A549 (cell line): ENCODE data around the gene SLC26A1. TPM values are rescaled to one million over a fixed set of nuclear protein-coding genes. Genes with fewer than 3 reads are reported as not detected.

ENCODE experiments used
- ATAC-seq, 2 experiments: fragments of 200-7000 bp in 1 of 2; fragments of >200 bp in 1 of 2; cut with Nextera tagmentation in 1 of 2; cut with Tn5 transposase in 1 of 2; 3 replicates each; pipeline versions ENCODE4 v1.8.0 to v1.9.1; 2018 to 2020; ENCODE audit warnings: mild to moderate bottlenecking in 1 of 2, moderate library complexity in 1 of 2
- CTCF ChIA-PET: fragments of 300-600 bp; sonication (Branson Sonifier 250); formaldehyde crosslinking; extraction: SDS; loops from one replicate; lab custom pipeline; 2021; ENCODE audit warnings: antibody characterized with exemption, inconsistent platforms; lab: Yijun Ruan, JAX
- POLR2A ChIA-PET: fragments of 350-600 bp; formaldehyde crosslinking; extraction: SDS; loops from one replicate; lab custom pipeline; 2021; ENCODE audit warnings: antibody characterized with exemption, inconsistent platforms; lab: Yijun Ruan, JAX
- DNase-seq, 2 experiments: peaks; one replicate each; pipeline versions ENCODE4 v3.0.0 to v3.0.0-alpha.2; 2011 to 2016; ENCODE audit warnings: low read depth in 1 of 2, low spot score in 1 of 2
- FAIRE-seq: peaks from 2 replicates; lab custom pipeline; 2011; peaks lifted over from hg19 to GRCh38; lab: Jason Lieb, UNC
- H3K27ac ChIP-seq, 2 experiments: fragments of >200 bp; sonication (Bioruptor Twin); formaldehyde crosslinking; 3 replicates each; pipeline ENCODE4 v1.5.1; 2016 to 2017
- H3K4me1 ChIP-seq: fragments of >200 bp; sonication (Bioruptor Twin); formaldehyde crosslinking; 3 replicates; pipeline ENCODE4 v1.6.1; 2016
- H3K4me2 ChIP-seq: fragments of >200 bp; sonication (Bioruptor Twin); formaldehyde crosslinking; 3 replicates; pipeline ENCODE4 v1.6.1; 2016
- H3K4me3 ChIP-seq: fragments of >200 bp; sonication (Bioruptor Twin); formaldehyde crosslinking; 3 replicates; pipeline ENCODE4 v1.5.1; 2016
- H3K9me3 ChIP-seq: fragments of >200 bp; sonication (Bioruptor Twin); formaldehyde crosslinking; 3 replicates; pipeline ENCODE4 v1.6.1; 2016
- EHF ChIP-seq: fragments of 250-450 bp; sonication (Bioruptor Pico); IDR thresholded peaks from 2 replicates; pipeline ENCODE4 v1.5.0; 2020; ENCODE audit warnings: mild to moderate bottlenecking
- FOSB ChIP-seq: fragments of 250-450 bp; sonication (Bioruptor Pico); IDR thresholded peaks from 2 replicates; pipeline ENCODE4 v1.5.0; 2020; ENCODE audit warnings: mild to moderate bottlenecking, moderate library complexity
- HDAC2 ChIP-seq: fragments of 200-600 bp; sonication (generic); IDR thresholded peaks from 2 replicates; pipeline ENCODE4 v1.6.1; 2016
- HEYL ChIP-seq: fragments of 250-450 bp; sonication (Bioruptor Pico); IDR thresholded peaks from 2 replicates; pipeline ENCODE4 v1.8.0; 2021; ENCODE audit warnings: mild to moderate bottlenecking, moderate library complexity
- JUN ChIP-seq, 2 experiments: fragments of >200 bp; sonication (Bioruptor Twin); formaldehyde crosslinking; IDR thresholded peaks; 2 replicates in 1 of 2; 3 replicates in 1 of 2; pipeline ENCODE4 v1.6.1; 2016 to 2017
- KDM1A ChIP-seq: fragments of 200-600 bp; sonication (generic); IDR thresholded peaks from 2 replicates; pipeline ENCODE4 v1.6.1; 2016; ENCODE audit warnings: low read depth, mild to moderate bottlenecking
- KDM5A ChIP-seq: fragments of 200-600 bp; sonication (generic); IDR thresholded peaks from 2 replicates; pipeline ENCODE4 v1.6.1; 2016; ENCODE audit warnings: antibody characterized with exemption, mild to moderate bottlenecking
- POLR2AphosphoS2 ChIP-seq: conservative IDR thresholded peaks from 2 replicates; pipeline ENCODE4 v1.6.1; 2012; ENCODE audit warnings: low read length, improper control_type of control experiment, inconsistent platforms
- RAD21 ChIP-seq, 2 experiments: fragments of >200 bp in 1 of 2; sonication (Bioruptor Twin) in 1 of 2; formaldehyde crosslinking in 1 of 2; IDR thresholded peaks in 1 of 2; conservative IDR thresholded peaks in 1 of 2; 2 replicates in 1 of 2; 3 replicates in 1 of 2; pipeline ENCODE4 v1.6.1; 2012 to 2018; ENCODE audit warnings: inconsistent platforms in 1 of 2
- RARB ChIP-seq: fragments of 250-450 bp; sonication (Bioruptor Pico); IDR thresholded peaks from 2 replicates; pipeline ENCODE4 v1.8.0; 2021; ENCODE audit warnings: mild to moderate bottlenecking, moderate library complexity
- RCOR1 ChIP-seq: fragments of 150-350 bp; IDR thresholded peaks from 2 replicates; pipeline ENCODE4 v1.6.1; 2014; ENCODE audit warnings: antibody characterized with exemption, low read length, low read depth
- RFX5 ChIP-seq: fragments of 450-650 bp; IDR thresholded peaks from 2 replicates; pipeline ENCODE4 v1.7.1; 2014; ENCODE audit warnings: antibody characterized with exemption, mild to moderate bottlenecking, moderate library complexity
- SREBF2 ChIP-seq: fragments of 450-650 bp; IDR thresholded peaks from 2 replicates; pipeline ENCODE4 v1.6.1; 2014; ENCODE audit warnings: mild to moderate bottlenecking, moderate library complexity
- ZC3H11A ChIP-seq: fragments of 450-650 bp; IDR thresholded peaks from 2 replicates; pipeline ENCODE4 v1.6.1; 2014; ENCODE audit warnings: antibody characterized with exemption, mild to moderate bottlenecking
- ZFP36 ChIP-seq: fragments of 450-650 bp; IDR thresholded peaks from 2 replicates; pipeline ENCODE4 v1.6.1; 2014; ENCODE audit warnings: borderline replicate concordance; ENCODE audit not compliant: partially characterized antibody
- WGBS: methylation state at CpG from one replicate; pipeline ENCODE4 v1.1.6; 2017; ENCODE audit errors: missing lambda C conversion rate; 5-methylcytosine and 5-hydroxymethylcytosine counted together
- polyA plus RNA-seq, 4 experiments: library from polyadenylated mRNA; depleted of rRNA in 3 of 4; stranded (reverse); fragments of >200 nt; fragmentation: RNase III in 1 of 4; extraction: RNeasy Plus Mini Kit Qiagen cat#74134 plus additional on column Dnase treatment in 1 of 4; gene quantifications; 2 replicates in 3 of 4; 3 replicates in 1 of 4; pipeline ENCODE4 v1.2.3, GENCODE V29; 2011 to 2017
- TF ChIP-seq, protein P1 (sequence below): fragments of >200 bp; sonication (Bioruptor Twin); formaldehyde crosslinking; IDR thresholded peaks from 2 replicates; pipeline ENCODE4 v1.6.1; 2016
- TF ChIP-seq, protein P2 (sequence below): fragments of 250-450 bp; sonication (Bioruptor Pico); IDR thresholded peaks from 2 replicates; pipeline ENCODE4 v1.5.0; 2020; ENCODE audit warnings: low read depth, mild to moderate bottlenecking, moderate library complexity
- TF ChIP-seq, protein P3 (sequence below): IDR thresholded peaks from 2 replicates; pipeline ENCODE4 v1.6.1; 2012
- TF ChIP-seq, protein P4 (sequence below): fragments of 250-450 bp; sonication (Bioruptor Pico); IDR thresholded peaks from 2 replicates; pipeline ENCODE4 v1.5.0; 2021; ENCODE audit warnings: mild to moderate bottlenecking, moderate library complexity, borderline replicate concordance
- TF ChIP-seq, protein P5 (sequence below): IDR thresholded peaks from 2 replicates; pipeline ENCODE4 v1.6.1; 2012

The SLC26A1 gene
- polyA plus RNA-seq, 2 of the 4 experiments (the other 2 are of a cell fraction): 0.23 to 0.61 TPM

- POLR2A ChIA-PET: no interaction called here
Measured at GRCh38 chr4:947491-947971, 45.7 kb downstream of the SLC26A1 start.

GRCh38 chr4:946517-947471 is 46.4 kb downstream of the SLC26A1 start:
- Histone ChIP-seq H3K4me1 (no peaks in the 10 kb centered on the region), H3K9me3 (no peaks in the 10 kb centered on the region), H3K27ac (no peak overlapping the region)
- ATAC-seq: no peak
- POLR2A ChIA-PET: no interaction called here
- TF ChIP-seq JUN (IDR thresholded peaks at IDR 0.05) (no peak), RARB (no peak), KDM1A (no peak), RCOR1 (no peak), HDAC2 (no peak)
- TF ChIP-seq, protein P1, sequence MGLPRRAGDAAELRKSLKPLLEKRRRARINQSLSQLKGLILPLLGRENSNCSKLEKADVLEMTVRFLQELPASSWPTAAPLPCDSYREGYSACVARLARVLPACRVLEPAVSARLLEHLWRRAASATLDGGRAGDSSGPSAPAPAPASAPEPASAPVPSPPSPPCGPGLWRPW: no peak
- TF ChIP-seq, protein P2, sequence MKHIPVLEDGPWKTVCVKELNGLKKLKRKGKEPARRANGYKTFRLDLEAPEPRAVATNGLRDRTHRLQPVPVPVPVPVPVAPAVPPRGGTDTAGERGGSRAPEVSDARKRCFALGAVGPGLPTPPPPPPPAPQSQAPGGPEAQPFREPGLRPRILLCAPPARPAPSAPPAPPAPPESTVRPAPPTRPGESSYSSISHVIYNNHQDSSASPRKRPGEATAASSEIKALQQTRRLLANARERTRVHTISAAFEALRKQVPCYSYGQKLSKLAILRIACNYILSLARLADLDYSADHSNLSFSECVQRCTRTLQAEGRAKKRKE (CRISPR knock-in tag): no peak
- TF ChIP-seq, all 56 proteins: peak for 0
- CTCF ChIA-PET: no interaction called here
- Histone ChIP-seq H3K4me2 (no peak overlapping the region), H3K4me3 (no peak overlapping the region)
- DNase-seq (no peak), FAIRE-seq (no peak)
- 86% methylated on average over 25 of the region's 62 CpGs for WGBS

More at GRCh38 chr4:947491-947971, 45.7 kb downstream of the SLC26A1 start:
- Histone ChIP-seq H3K4me2 (no peak overlapping the region), H3K27ac (no peak overlapping the region), H3K4me1 (no peaks in the 10 kb centered on the region), H3K9me3 (no peaks in the 10 kb centered on the region), H3K4me3 (no peak overlapping the region)
- CTCF ChIA-PET: interaction anchor here (1.6 kb wide), 1 partner anchor 9 kb away, joined by 4 read pairs; no protein-coding TSS in a partner anchor
- WGBS: 75% methylated on average over 13 of the region's 19 CpGs
- TF ChIP-seq RFX5: no peak
- no peak for TF ChIP-seq JUN (IDR thresholded peaks at IDR 0.05)
- no peak for TF ChIP-seq HEYL (CRISPR knock-in tag)
- TF ChIP-seq, protein P3, sequence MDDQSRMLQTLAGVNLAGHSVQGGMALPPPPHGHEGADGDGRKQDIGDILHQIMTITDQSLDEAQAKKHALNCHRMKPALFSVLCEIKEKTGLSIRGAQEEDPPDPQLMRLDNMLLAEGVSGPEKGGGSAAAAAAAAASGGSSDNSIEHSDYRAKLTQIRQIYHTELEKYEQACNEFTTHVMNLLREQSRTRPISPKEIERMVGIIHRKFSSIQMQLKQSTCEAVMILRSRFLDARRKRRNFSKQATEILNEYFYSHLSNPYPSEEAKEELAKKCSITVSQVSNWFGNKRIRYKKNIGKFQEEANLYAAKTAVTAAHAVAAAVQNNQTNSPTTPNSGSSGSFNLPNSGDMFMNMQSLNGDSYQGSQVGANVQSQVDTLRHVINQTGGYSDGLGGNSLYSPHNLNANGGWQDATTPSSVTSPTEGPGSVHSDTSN: no peak
- no peak for TF ChIP-seq KDM5A
- no peak for TF ChIP-seq FOSB (CRISPR knock-in tag)
- TF ChIP-seq, protein P4, sequence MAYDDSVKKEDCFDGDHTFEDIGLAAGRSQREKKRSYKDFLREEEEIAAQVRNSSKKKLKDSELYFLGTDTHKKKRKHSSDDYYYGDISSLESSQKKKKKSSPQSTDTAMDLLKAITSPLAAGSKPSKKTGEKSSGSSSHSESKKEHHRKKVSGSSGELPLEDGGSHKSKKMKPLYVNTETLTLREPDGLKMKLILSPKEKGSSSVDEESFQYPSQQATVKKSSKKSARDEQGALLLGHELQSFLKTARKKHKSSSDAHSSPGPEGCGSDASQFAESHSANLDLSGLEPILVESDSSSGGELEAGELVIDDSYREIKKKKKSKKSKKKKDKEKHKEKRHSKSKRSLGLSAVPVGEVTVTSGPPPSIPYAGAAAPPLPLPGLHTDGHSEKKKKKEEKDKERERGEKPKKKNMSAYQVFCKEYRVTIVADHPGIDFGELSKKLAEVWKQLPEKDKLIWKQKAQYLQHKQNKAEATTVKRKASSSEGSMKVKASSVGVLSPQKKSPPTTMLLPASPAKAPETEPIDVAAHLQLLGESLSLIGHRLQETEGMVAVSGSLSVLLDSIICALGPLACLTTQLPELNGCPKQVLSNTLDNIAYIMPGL (CRISPR knock-in tag): no peak
- no peak for TF ChIP-seq RARB
- TF ChIP-seq SREBF2: no peak
- ATAC-seq (no peak), FAIRE-seq (no peak), DNase-seq (no peak)

DNA sequence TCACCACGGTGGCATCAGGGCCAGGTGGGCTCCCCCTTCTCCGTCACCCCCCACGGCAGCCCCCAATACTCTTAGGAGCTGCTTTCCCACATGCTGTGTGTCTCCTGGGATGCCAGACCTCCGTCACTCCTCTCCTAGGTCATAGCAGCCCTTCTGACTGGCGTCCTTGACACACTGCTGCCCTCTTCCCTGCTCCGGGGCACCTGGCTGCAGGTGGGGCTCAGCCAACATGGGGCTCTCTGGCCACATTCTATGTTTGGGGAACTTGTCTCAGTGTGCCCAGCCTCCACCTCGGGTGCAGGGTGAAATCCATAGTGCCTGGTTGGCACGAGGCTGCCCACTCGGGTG is 47.1 kb downstream of the SLC26A1 start:
- Histone ChIP-seq H3K4me3 (no peak overlapping the region), H3K9me3 (no peaks in the 10 kb centered on the region), H3K4me1 (no peaks in the 10 kb centered on the region), H3K27ac (no peak overlapping the region), H3K4me2 (no peak overlapping the region)
- 45% methylated on average over 6 of the region's 9 CpGs for WGBS
- no peak for ATAC-seq
- no peak for DNase-seq
- ChIA-PET CTCF (no interaction called here), POLR2A (no interaction called here)
- TF ChIP-seq JUN (IDR thresholded peaks at IDR 0.05): no peak
- no peak for TF ChIP-seq POLR2AphosphoS2
- TF ChIP-seq RAD21 (conservative IDR thresholded peaks at IDR 0.05 in 1 of 2, IDR thresholded peaks at IDR 0.05 in 1 of 2): no peak
- no peak for TF ChIP-seq ZFP36
- TF ChIP-seq KDM1A: no peak
- no peak for TF ChIP-seq ZC3H11A
- TF ChIP-seq, protein P2 (CRISPR knock-in tag): no peak
- TF ChIP-seq EHF (CRISPR knock-in tag): no peak
- TF ChIP-seq, protein P5, sequence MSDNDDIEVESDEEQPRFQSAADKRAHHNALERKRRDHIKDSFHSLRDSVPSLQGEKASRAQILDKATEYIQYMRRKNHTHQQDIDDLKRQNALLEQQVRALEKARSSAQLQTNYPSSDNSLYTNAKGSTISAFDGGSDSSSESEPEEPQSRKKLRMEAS: no peak
- FAIRE-seq: no peak
